ENCODE data around the gene NFIX. TPM values are rescaled to one million over a fixed set of nuclear protein-coding genes. Genes with fewer than 3 reads are reported as not detected.

NFIX gene
- total RNA-seq, 1 donor from 2014 or later, result 76.5 TPM

DNA sequence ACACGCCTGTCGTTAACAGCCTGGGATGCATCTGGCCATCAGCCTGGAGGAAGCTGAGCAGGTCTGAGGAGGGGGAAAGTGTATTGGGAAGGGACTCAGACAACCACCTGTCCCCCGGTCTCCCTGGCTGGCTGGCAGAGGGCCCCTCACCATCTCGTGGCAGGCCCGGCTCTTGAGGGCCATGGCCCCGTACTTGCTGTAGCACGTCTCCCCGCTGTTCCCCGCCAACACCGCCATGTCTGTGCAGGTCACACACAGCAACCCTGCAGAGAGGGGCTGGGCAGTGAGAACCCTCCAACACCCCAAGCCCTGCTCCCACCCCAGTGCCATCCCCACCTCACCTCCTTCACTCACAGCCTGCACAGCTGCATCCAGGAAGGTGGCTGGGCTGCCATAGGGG lies 117.3 kb downstream of the NFIX start:
- peaks cover 12 to 22% of the 10 kb centered on the region in 2 donors for H3K36me3 ChIP-seq
- H3K27me3 ChIP-seq, result no peaks in the 10 kb centered on the region
- DNase-seq (ENCODE audit: low spot score in 2 of 2), result no peak
- intact Hi-C loops (cut with DNase I), result no loop called here
- no peaks in the 10 kb centered on the region for H3K9me3 ChIP-seq
- no peak overlapping the region for H3K4me3 ChIP-seq
- TF ChIP-seq, protein P1, sequence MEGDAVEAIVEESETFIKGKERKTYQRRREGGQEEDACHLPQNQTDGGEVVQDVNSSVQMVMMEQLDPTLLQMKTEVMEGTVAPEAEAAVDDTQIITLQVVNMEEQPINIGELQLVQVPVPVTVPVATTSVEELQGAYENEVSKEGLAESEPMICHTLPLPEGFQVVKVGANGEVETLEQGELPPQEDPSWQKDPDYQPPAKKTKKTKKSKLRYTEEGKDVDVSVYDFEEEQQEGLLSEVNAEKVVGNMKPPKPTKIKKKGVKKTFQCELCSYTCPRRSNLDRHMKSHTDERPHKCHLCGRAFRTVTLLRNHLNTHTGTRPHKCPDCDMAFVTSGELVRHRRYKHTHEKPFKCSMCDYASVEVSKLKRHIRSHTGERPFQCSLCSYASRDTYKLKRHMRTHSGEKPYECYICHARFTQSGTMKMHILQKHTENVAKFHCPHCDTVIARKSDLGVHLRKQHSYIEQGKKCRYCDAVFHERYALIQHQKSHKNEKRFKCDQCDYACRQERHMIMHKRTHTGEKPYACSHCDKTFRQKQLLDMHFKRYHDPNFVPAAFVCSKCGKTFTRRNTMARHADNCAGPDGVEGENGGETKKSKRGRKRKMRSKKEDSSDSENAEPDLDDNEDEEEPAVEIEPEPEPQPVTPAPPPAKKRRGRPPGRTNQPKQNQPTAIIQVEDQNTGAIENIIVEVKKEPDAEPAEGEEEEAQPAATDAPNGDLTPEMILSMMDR (IDR thresholded peaks at IDR 0.05), result no peak
- H3K4me1 ChIP-seq, result peaks cover 0 to 16% of the 10 kb centered on the region in 2 donors
- no peak overlapping the region for H3K27ac ChIP-seq

DNA sequence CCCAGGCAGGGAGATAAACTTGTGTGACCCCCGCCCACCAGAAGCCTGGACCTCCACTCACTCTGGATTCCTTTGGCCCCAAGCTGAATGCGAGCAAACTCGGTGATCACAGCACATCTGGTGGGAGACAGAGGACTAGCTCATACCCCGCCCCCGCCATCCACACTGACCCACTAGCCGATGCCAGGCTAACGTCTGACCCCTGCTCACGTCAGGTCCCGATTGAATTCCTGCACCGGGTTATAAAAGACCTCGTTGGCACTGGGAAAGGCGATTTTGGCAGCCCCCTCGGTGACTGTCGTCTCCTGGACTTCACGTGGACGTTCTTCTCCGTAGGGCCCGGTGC lies 120.6 kb downstream of the NFIX start:
- H3K4me1 ChIP-seq, result peaks cover 5 to 29% of the 10 kb centered on the region in 2 donors
- no peak for DNase-seq (ENCODE audit: low spot score in 2 of 2)
- intact Hi-C loops (cut with DNase I), result loop anchor here (5.0 kb wide), 1 partner anchor 616 kb away; no protein-coding TSS in a partner anchor
- peak overlapping the region; percentile 40 to 44 for H3K27ac ChIP-seq
- no peaks in the 10 kb centered on the region for H3K9me3 ChIP-seq
- peaks cover 6 to 11% of the 10 kb centered on the region in 2 donors for H3K36me3 ChIP-seq
- no peaks in the 10 kb centered on the region for H3K27me3 ChIP-seq
- H3K4me3 ChIP-seq, result peak overlapping the region; percentile 91 to 94
- TF ChIP-seq, protein P1 (IDR thresholded peaks at IDR 0.05), result no peak

DNA sequence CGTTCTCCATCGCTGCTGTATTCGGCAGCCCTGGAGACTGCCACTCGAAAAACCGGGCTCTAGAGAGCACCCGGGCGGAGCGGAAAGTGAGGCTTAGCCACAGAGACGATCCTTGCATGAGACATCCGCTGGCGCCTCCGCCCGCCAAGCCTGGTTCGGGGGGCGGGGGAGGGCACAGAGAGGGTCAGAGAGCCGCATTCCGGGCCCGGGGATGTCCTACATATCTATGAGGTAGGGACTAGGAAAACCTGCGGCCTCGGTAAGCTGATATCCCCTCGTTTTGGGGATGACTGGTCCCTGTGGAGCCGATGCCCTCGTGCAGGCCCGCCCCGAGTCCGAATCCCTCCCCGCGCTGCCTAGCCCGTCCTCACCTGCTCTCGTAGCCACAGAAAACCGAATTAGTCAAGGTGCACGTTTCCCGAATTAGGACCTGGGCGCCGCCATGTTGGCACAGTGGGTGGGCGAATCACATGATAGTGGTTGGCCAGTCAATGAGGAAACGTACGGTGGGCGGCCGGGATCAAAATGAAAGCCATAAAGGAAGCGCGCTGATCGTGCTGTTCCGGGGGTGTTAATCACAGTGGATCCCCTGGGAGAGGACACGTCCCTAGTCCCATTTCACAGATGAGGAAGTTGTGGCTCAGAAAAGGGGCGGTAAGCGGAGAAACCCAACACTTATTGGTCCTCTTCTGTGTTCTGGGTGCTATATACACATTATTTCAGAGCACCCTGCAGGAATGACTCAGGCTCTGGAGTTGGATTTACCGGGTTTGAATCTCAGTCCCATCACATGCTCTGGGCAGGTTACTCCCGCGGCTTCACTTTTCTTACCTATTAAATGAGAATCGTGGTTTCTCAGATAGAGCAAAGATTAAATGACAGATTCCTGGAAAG lies 121.3 kb downstream of the NFIX start, which contains the start of gene TRMT1:
TSS of gene TRMT1 (minus strand) at position 459 of the 894 bp plus-strand sequence. CDS start at position 118, 341 bp downstream.
- intact Hi-C loops (cut with DNase I), result loop anchor here (1.0 to 5.0 kb wide), 2 partner anchors 34 to 616 kb away; partner anchors contain the start of genes IER2 and STX10

DNA sequence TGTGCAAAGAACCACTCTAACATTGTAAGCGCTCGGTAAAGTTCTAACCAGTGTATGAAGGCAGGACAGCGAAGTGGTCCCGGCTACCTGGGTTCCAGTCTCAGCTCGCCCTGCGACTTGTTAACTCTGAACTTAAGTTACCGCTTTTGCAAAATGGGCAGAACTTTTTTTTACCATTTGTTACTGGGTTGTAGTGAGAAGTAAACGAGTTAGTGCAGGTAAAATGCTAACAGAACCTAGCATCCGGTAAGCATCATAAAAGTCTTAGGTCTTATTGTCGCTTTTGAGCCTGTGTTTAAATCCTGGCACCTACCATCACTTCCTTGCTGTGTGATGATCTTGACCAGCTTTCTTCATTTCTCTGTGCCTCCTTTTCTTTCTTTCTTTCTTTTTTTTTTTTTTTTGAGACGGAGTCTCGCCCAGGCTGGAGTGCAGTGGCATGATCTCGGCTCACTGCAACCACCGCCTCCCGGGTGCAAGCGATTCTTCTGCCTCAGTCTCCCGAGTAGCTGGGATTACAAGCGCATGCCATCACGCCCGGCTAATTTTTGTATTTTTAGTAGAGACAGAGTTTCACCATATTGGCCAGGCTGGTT lies 122.0 kb downstream of the NFIX start:
- TF ChIP-seq, protein P1 (IDR thresholded peaks at IDR 0.05), result no peak
- no peak for DNase-seq (ENCODE audit: low spot score in 2 of 2)
- intact Hi-C loops (cut with DNase I), result loop anchor here (1.0 to 5.0 kb wide), 2 partner anchors 33 to 615 kb away; partner anchors contain the start of genes IER2 and STX10
- Histone ChIP-seq H3K27ac (peak overlapping the region; percentile 57 to 61), H3K4me1 (peaks cover 5 to 29% of the 10 kb centered on the region in 2 donors), H3K4me3 (peak overlapping the region; percentile 91 to 94), H3K27me3 (no peaks in the 10 kb centered on the region), H3K36me3 (peaks cover 6% of the 10 kb centered on the region in 2 donors), H3K9me3 (no peaks in the 10 kb centered on the region)

More for the DNA sequence above, 121.3 kb downstream of the NFIX start, which contains the start of gene TRMT1:
- TF ChIP-seq, protein P1 (IDR thresholded peaks at IDR 0.05), result no peak
- H3K4me3 ChIP-seq, result peak within 1 kb of the TSS; percentile 91 to 94
- DNase-seq (ENCODE audit: low spot score in 2 of 2), result peak; percentile 74 to 97
- no peaks in the 10 kb centered on the region for H3K27me3 ChIP-seq
- H3K36me3 ChIP-seq, result peaks cover 6 to 11% of the 10 kb centered on the region in 2 donors
- peaks cover 5 to 29% of the 10 kb centered on the region in 2 donors for H3K4me1 ChIP-seq
- H3K9me3 ChIP-seq, result no peaks in the 10 kb centered on the region
- H3K27ac ChIP-seq, result peak within 1 kb of the TSS; percentile 57 to 61

DNA sequence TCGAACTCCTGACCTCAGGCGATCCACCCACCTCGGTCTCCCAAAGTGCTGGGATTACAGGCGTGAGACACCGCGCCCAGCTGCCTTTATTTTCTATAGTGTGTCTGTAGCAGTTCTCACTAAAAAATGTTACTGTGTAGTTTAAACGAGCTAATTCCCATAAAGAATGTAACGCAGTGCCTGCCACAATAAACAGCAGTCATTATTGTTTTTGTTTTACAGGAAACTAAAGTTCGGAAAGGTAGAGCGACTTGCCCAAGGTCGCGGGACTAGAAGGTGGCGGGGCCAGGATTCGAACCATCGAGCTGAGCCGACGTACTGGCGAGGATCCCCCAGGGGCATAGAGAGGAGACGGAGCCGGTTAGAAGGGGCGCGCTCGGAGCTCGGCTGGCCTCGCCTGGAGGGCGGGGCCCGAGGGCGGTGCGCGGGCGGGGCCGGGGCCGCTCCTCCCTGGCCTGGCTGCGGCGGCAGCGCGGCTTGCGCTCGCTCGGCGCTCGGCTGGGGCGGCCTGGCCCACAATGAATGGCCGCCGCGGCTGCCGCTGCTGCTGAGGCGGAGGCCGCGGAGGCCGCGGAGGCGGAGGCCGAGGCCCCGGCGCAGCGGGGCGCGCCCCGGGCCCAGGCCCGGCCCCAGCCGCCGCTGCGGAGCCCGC lies 122.6 kb downstream of the NFIX start, which contains the start of gene NACC1:
TSS of gene NACC1 (plus strand) at position 493 of the 652 bp plus-strand sequence. CDS start 16,944 bp downstream, outside the sequence.
- Histone ChIP-seq H3K4me3 (peak within 1 kb of the TSS; percentile 94 to 100), H3K9me3 (no peaks in the 10 kb centered on the region), H3K27ac (peak within 1 kb of the TSS; percentile 57 to 61), H3K36me3 (peaks cover under 1 to 6% of the 10 kb centered on the region in 2 donors), H3K27me3 (no peaks in the 10 kb centered on the region), H3K4me1 (peaks cover 5 to 29% of the 10 kb centered on the region in 2 donors)
- peak; percentile 56 to 94 for DNase-seq (ENCODE audit: low spot score in 2 of 2)
- intact Hi-C loops (cut with DNase I), result loop anchor here (1.0 to 5.0 kb wide), 2 partner anchors 32 to 614 kb away; partner anchors contain the start of genes IER2 and STX10
- TF ChIP-seq, protein P1 (IDR thresholded peaks at IDR 0.05), result no peak
